Caco-2 (cell line): ENCODE measurements around the gene TMEM132A. TPM values are rescaled to one million over a fixed set of nuclear protein-coding genes. Genes with fewer than 3 reads are reported as not detected.

Source experiments
- Bru-seq: library from RNA; stranded (reverse); fragments of 400-500 nt; gene quantifications from one replicate; lab custom pipeline; 2021; lab: Mats Ljungman, UMichigan
- BruChase-seq, 2 experiments: library from RNA; stranded (reverse); fragments of 400-500 nt; gene quantifications; one replicate each; lab custom pipeline; 2021; lab: Mats Ljungman, UMichigan
- BruUV-seq: library from RNA; stranded (reverse); fragments of 400-500 nt; replicated peaks from 2 replicates; lab custom pipeline; 2021; lab: Mats Ljungman, UMichigan
- CTCF ChIA-PET: fragments of 300-600 bp; sonication (Branson Sonifier 250); formaldehyde crosslinking; loops from one replicate; lab custom pipeline; 2022; ENCODE audit warnings: antibody characterized with exemption; lab: Charles Lee
- POLR2A ChIA-PET: fragments of 300-600 bp; sonication (Branson Sonifier 250); formaldehyde crosslinking; loops from one replicate; lab custom pipeline; 2022; ENCODE audit warnings: antibody characterized with exemption; lab: Charles Lee
- DNase-seq, 2 experiments: peaks; one replicate each; pipeline versions ENCODE4 v3.0.0 to v3.0.0-alpha.2; 2020 to 2022
- H3K27me3 ChIP-seq: replicated peaks from 2 replicates; pipeline ENCODE4 v1.6.0; 2011; ENCODE audit warnings: low read length; ENCODE audit not compliant: control insufficient read depth, insufficient read depth
- H3K36me3 ChIP-seq: 2 replicates; pipeline ENCODE4 v1.5.1; 2011; ENCODE audit warnings: low read length; ENCODE audit not compliant: control insufficient read depth, insufficient read depth
- H3K4me1 ChIP-seq: fragments of 250-450 bp; sonication (Bioruptor Pico); 2 replicates; pipeline ENCODE4 v1.5.1; 2020; ENCODE audit warnings: mild to moderate bottlenecking
- H3K4me3 ChIP-seq: 2 replicates; pipeline ENCODE4 v1.5.1; 2011; ENCODE audit warnings: low read depth, mild to moderate bottlenecking, control low read depth, low read length
- H3K9me3 ChIP-seq: fragments of 250-450 bp; sonication (Bioruptor Pico); 2 replicates; pipeline ENCODE4 v1.5.1; 2020; ENCODE audit warnings: mild to moderate bottlenecking, moderate library complexity
- H3K27ac Mint-ChIP-seq: one replicate; pipeline ENCODE4 v1.8.0; 2022; ENCODE audit warnings: mixed read lengths; ENCODE audit not compliant: unreplicated experiment
- H3K27me3 Mint-ChIP-seq: one replicate; pipeline ENCODE4 v1.8.0; 2022; ENCODE audit warnings: mixed read lengths; ENCODE audit not compliant: insufficient read depth, unreplicated experiment
- H3K36me3 Mint-ChIP-seq: one replicate; pipeline ENCODE4 v1.8.0; 2022; ENCODE audit warnings: mild to moderate bottlenecking, mixed read lengths; ENCODE audit not compliant: insufficient read depth, unreplicated experiment
- H3K4me1 Mint-ChIP-seq: one replicate; pipeline ENCODE4 v1.8.0; 2022; ENCODE audit warnings: low read depth, mixed read lengths; ENCODE audit not compliant: unreplicated experiment
- H3K4me3 Mint-ChIP-seq: one replicate; pipeline ENCODE4 v1.8.0; 2022; ENCODE audit warnings: mild to moderate bottlenecking, moderate library complexity, mixed read lengths; ENCODE audit not compliant: unreplicated experiment
- H3K9me3 Mint-ChIP-seq: one replicate; pipeline ENCODE4 v1.8.0; 2022; ENCODE audit warnings: mixed read lengths; ENCODE audit not compliant: unreplicated experiment
- CTCF ChIP-seq, 2 experiments: fragments of 200-600 bp in 1 of 2; IDR thresholded peaks; 1 replicate in 1 of 2; 2 replicates in 1 of 2; pipeline versions ENCODE4 v1.5.1 to v1.8.0; 2011 to 2022; ENCODE audit warnings: antibody characterized with exemption in 1 of 2, control low read depth in 1 of 2, inconsistent platforms in 1 of 2, low read depth in 1 of 2, low read length in 1 of 2, mild to moderate bottlenecking in 1 of 2, moderate library complexity in 1 of 2; ENCODE audit not compliant: insufficient read depth in 1 of 2, severe bottlenecking in 1 of 2, unreplicated experiment in 1 of 2
- intact Hi-C: fragments of 100-400 bp; cut with micrococcal nuclease; formaldehyde crosslinking; loops from one replicate; pipeline ENCODE4 v1.10.0; 2022; ENCODE audit not compliant: unreplicated experiment
- long read RNA-seq: library from polyadenylated mRNA; stranded (forward); transcript quantifications from one replicate; pipeline ENCODE4 v2.0.0, GENCODE V29; 2022
- total RNA-seq: library from RNA; stranded (reverse); gene quantifications from 2 replicates; pipeline ENCODE4 v1.2.3, GENCODE V29; 2022

Gene TMEM132A
- 86.6 and 97.3 TPM in 2 replicates for total RNA-seq
- percentile 63 among the genes with signal in this experiment for Bru-seq, nascent RNA
- BruChase-seq, experiment 1, labeled RNA remaining after a 2-hour chase: percentile 66 among the genes with signal in this experiment
- BruChase-seq, experiment 2, labeled RNA remaining after a 6-hour chase: percentile 75 among the genes with signal in this experiment
- long read RNA-seq, transcript TMEM132A-202 (11 exons, 3,346 nt): major isoform, 20 of 72 reads
- long read RNA-seq, transcript TMEM132A-201 (11 exons, 3,480 nt): minor isoform, 14 of 72 reads
- long read RNA-seq, partial matches to known transcripts: 30 of 72 reads
- long read RNA-seq, other reads (novel, unspliced or antisense): 5 of 72 reads

- peaks cover 13% of the 10 kb centered on the region for H3K4me1 Mint-ChIP-seq
- TF ChIP-seq CTCF (IDR thresholded peaks at IDR 0.05; ENCODE audit: insufficient read depth in 1 of 2, low read depth in 1 of 2, low read length in 1 of 2, severe bottlenecking in 1 of 2, unreplicated experiment in 1 of 2): peak in 1 of 2 experiments; percentile 18
- intact Hi-C loops: loop anchor here (1.0 kb wide), 1 partner anchor 10 kb away; the partner anchor contains the start of gene TMEM109
- H3K4me3 ChIP-seq: peak within 1 kb of the TSS; percentile 71
- no peaks in the 10 kb centered on the region for H3K9me3 ChIP-seq
- H3K36me3 Mint-ChIP-seq: peaks cover 29% of the 10 kb centered on the region
- H3K27me3 ChIP-seq: no peaks in the 10 kb centered on the region
- H3K4me3 Mint-ChIP-seq: peak within 1 kb of the TSS; percentile 90
- peak; percentile 85 to 87 for DNase-seq
- ChIA-PET CTCF (interaction anchor here (1.1 kb wide), 1 partner anchor 247 kb away, joined by 3 read pairs; no protein-coding TSS in a partner anchor), POLR2A (interaction anchor here (0.5 to 1.2 kb wide), 2 partner anchors 11 to 1085 kb away, joined by 3 to 12 read pairs; partner anchors contain the start of gene TMEM109)
- H3K27me3 Mint-ChIP-seq: no peaks in the 10 kb centered on the region
- peak within 1 kb of the TSS; percentile 59 for H3K27ac Mint-ChIP-seq
- H3K9me3 Mint-ChIP-seq: no peaks in the 10 kb centered on the region
- peaks cover 13% of the 10 kb centered on the region for H3K4me1 ChIP-seq
- BruUV-seq: no TSS peak
- no peaks in the 10 kb centered on the region for H3K36me3 ChIP-seq
Measured at GRCh38 chr11:60924110-60924905, at the start of gene TMEM132A. TSS of gene TMEM132A (plus strand) at chr11:60924460. CDS start at chr11:60924634, 174 bp downstream.

- no peak overlapping the region for H3K27ac Mint-ChIP-seq
- TF ChIP-seq CTCF (IDR thresholded peaks at IDR 0.05; ENCODE audit: insufficient read depth in 1 of 2, low read depth in 1 of 2, low read length in 1 of 2, severe bottlenecking in 1 of 2, unreplicated experiment in 1 of 2): no peak
- no peak for DNase-seq
Measured at GRCh38 chr11:60875366-60876167, 48.7 kb upstream of the TMEM132A start.

More at GRCh38 chr11:60875366-60876167, 48.7 kb upstream of the TMEM132A start:
- H3K4me3 ChIP-seq: no peak overlapping the region
- CTCF ChIA-PET: no interaction called here
- BruUV-seq: no TSS peak
- POLR2A ChIA-PET: interaction anchor here (0.5 kb wide), 1 partner anchor 301 kb away, joined by 3 read pairs; no protein-coding TSS in a partner anchor
- no peaks in the 10 kb centered on the region for H3K36me3 Mint-ChIP-seq
- H3K9me3 ChIP-seq: no peaks in the 10 kb centered on the region
- intact Hi-C loops: no loop called here
- no peaks in the 10 kb centered on the region for H3K9me3 Mint-ChIP-seq
- no peaks in the 10 kb centered on the region for H3K27me3 Mint-ChIP-seq
- H3K27me3 ChIP-seq: no peaks in the 10 kb centered on the region
- H3K4me1 ChIP-seq: no peaks in the 10 kb centered on the region
- no peak overlapping the region for H3K4me3 Mint-ChIP-seq
- H3K36me3 ChIP-seq: no peaks in the 10 kb centered on the region
- no peaks in the 10 kb centered on the region for H3K4me1 Mint-ChIP-seq
